DMS53 (cell line): Measurements from ENCODE around the gene SFSWAP.

ENCODE experiments used
- DNase-seq: peaks from one replicate; lab custom pipeline; 2025; lab: John Stamatoyannopoulos, UW

Gene SFSWAP

GRCh38 chr12:131836193-131836592 lies 125.3 kb downstream of the SFSWAP start:
- no peak for DNase-seq

- DNase-seq, result no peak
These were observed 126.0 kb downstream of the SFSWAP start for GRCh38 chr12:131836714-131837397.

GRCh38 chr12:131840643-131841416 lies 129.9 kb downstream of the SFSWAP start:
- no peak for DNase-seq

- no peak for DNase-seq
These were observed 130.7 kb downstream of the SFSWAP start for GRCh38 chr12:131841547-131841946.

- DNase-seq, result no peak
These were observed 131.3 kb downstream of the SFSWAP start for GRCh38 chr12:131842169-131842568.

GRCh38 chr12:131843527-131843926 lies 132.6 kb downstream of the SFSWAP start:
- no peak for DNase-seq

- no peak for DNase-seq
These were observed 133.2 kb downstream of the SFSWAP start for GRCh38 chr12:131844140-131844539.

GRCh38 chr12:131844656-131845055 lies 133.8 kb downstream of the SFSWAP start:
- no peak for DNase-seq

- no peak for DNase-seq
These were observed 134.2 kb downstream of the SFSWAP start for GRCh38 chr12:131845121-131845520.

GRCh38 chr12:131847456-131847855 lies 136.6 kb downstream of the SFSWAP start:
- DNase-seq, result no peak

GRCh38 chr12:131848753-131849152 lies 137.9 kb downstream of the SFSWAP start:
- DNase-seq, result no peak
